HCT116 (cell line): Measurements from ENCODE around the gene MSH2. TPM values are rescaled to one million over a fixed set of nuclear protein-coding genes. Genes with fewer than 3 reads are reported as not detected.

Experiments
- ATAC-seq: fragments of 200-7000 bp; cut with Tn5 transposase; 2 replicates; pipeline ENCODE4 v1.9.1; 2020; ENCODE audit warnings: mild to moderate bottlenecking, moderate library complexity
- BruUV-seq: library from RNA; stranded (reverse); fragments of 400-500 nt; replicated peaks from 2 replicates; lab custom pipeline; 2021; lab: Mats Ljungman, UMichigan
- CTCF ChIA-PET: fragments of 300-600 bp; sonication (Branson Sonifier 250); formaldehyde crosslinking; loops from one replicate; lab custom pipeline; 2021; ENCODE audit warnings: antibody characterized with exemption; lab: Charles Lee
- POLR2A ChIA-PET: fragments of 300-600, 350-600 bp; sonication (Branson Sonifier 250); formaldehyde crosslinking; loops from one replicate; lab custom pipeline; 2021; ENCODE audit warnings: antibody characterized with exemption; lab: Charles Lee
- RAD21 ChIA-PET, 2 experiments: fragments of 300-600 bp; sonication (Branson Sonifier 250); formaldehyde crosslinking; loops; one replicate each; lab custom pipeline; 2023; ENCODE audit warnings: low total read pairs in 2 of 2; ENCODE audit not compliant: uncharacterized antibody in 2 of 2, unreplicated experiment in 2 of 2, low non-redundant PET in 1 of 2; lab: Charles Lee
- DNase-seq: peaks from one replicate; pipeline ENCODE4 v3.0.0-alpha.2; 2010; ENCODE audit warnings: low read depth, low spot score
- H2AFZ ChIP-seq: fragments of 200-600 bp; shearing (Covaris generic), sonication (generic); 2 replicates; pipeline ENCODE4 v1.6.1; 2017; ENCODE audit warnings: low read depth, mixed run types, mixed read lengths, antibody characterized with exemption, low read length; ENCODE audit not compliant: poor library complexity, severe bottlenecking
- H3K27ac ChIP-seq: 2 replicates; pipeline ENCODE4 v1.5.1; 2012; ENCODE audit warnings: low read depth, low read length
- H3K27me3 ChIP-seq: fragments of 200-600 bp; sonication (generic); 2 replicates; pipeline ENCODE4 v1.6.1; 2016; ENCODE audit warnings: mixed run types, low read length, mixed read lengths; ENCODE audit not compliant: insufficient read depth
- H3K36me3 ChIP-seq, 2 experiments: fragments of 200-500 bp in 1 of 2; fragments of 200-600 bp in 1 of 2; sonication (Bioruptor generic) in 1 of 2; sonication (generic) in 1 of 2; 2 replicates each; pipeline versions ENCODE4 v1.5.1 to v1.6.1; 2014 to 2016; ENCODE audit warnings: low read length in 2 of 2, inconsistent platforms in 1 of 2, mixed read lengths in 1 of 2, mixed run types in 1 of 2; ENCODE audit not compliant: insufficient read depth in 2 of 2, control insufficient read depth in 1 of 2
- H3K4me1 ChIP-seq, 2 experiments: fragments of 200-600 bp in 1 of 2; sonication (generic) in 1 of 2; 2 replicates each; pipeline versions ENCODE4 v1.5.1 to v1.6.1; 2012 to 2017; ENCODE audit warnings: low read length in 2 of 2, inconsistent platforms in 1 of 2, mild to moderate bottlenecking in 1 of 2, mixed read lengths in 1 of 2, mixed run types in 1 of 2, moderate library complexity in 1 of 2; ENCODE audit not compliant: insufficient read depth in 2 of 2, control insufficient read depth in 1 of 2
- H3K4me2 ChIP-seq: fragments of 200-600 bp; sonication (generic); 2 replicates; pipeline ENCODE4 v1.6.1; 2017; ENCODE audit warnings: mixed run types, low read length, mixed read lengths
- H3K4me3 ChIP-seq, 2 experiments: fragments of 200-600 bp in 1 of 2; sonication (generic) in 1 of 2; replicated peaks in 1 of 2; 2 replicates each; pipeline ENCODE4 v1.5.1; 2011 to 2016; ENCODE audit warnings: low read length in 2 of 2, control low read depth in 1 of 2, low read depth in 1 of 2, mild to moderate bottlenecking in 1 of 2, mixed read lengths in 1 of 2, mixed run types in 1 of 2
- H3K79me2 ChIP-seq: fragments of 200-600 bp; sonication (generic); 2 replicates; pipeline ENCODE4 v1.6.1; 2017; ENCODE audit warnings: mild to moderate bottlenecking, mixed run types, low read length, moderate library complexity, mixed read lengths; ENCODE audit not compliant: insufficient read depth
- H3K9ac ChIP-seq: fragments of 200-600 bp; sonication (generic); 2 replicates; pipeline ENCODE4 v1.6.1; 2016; ENCODE audit warnings: low read length, mixed read lengths
- H3K9me2 ChIP-seq: fragments of 200-600 bp; sonication (generic), shearing (Covaris generic); 2 replicates; pipeline ENCODE4 v1.6.1; 2017; ENCODE audit warnings: mixed run types, mild to moderate bottlenecking, moderate library complexity; ENCODE audit not compliant: insufficient read depth
- H3K9me3 ChIP-seq, 2 experiments: fragments of 200-500 bp in 1 of 2; fragments of 200-600 bp in 1 of 2; sonication (Bioruptor generic) in 1 of 2; sonication (generic) in 1 of 2; 2 replicates each; pipeline ENCODE4 v1.6.1; 2014 to 2017; ENCODE audit warnings: low read length in 2 of 2, mixed read lengths in 2 of 2, inconsistent platforms in 1 of 2, low read depth in 1 of 2, mild to moderate bottlenecking in 1 of 2, mixed run types in 1 of 2, moderate library complexity in 1 of 2; ENCODE audit not compliant: control insufficient read depth in 1 of 2, insufficient read depth in 1 of 2
- H4K20me1 ChIP-seq: fragments of 200-600 bp; sonication (generic), shearing (Covaris generic); 2 replicates; pipeline ENCODE4 v1.6.1; 2017; ENCODE audit warnings: mixed run types, mild to moderate bottlenecking, moderate library complexity; ENCODE audit not compliant: insufficient read depth
- CBX3 ChIP-seq: IDR thresholded peaks from 2 replicates; pipeline ENCODE4 v1.6.1; 2012; ENCODE audit warnings: low read depth
- EGR1 ChIP-seq: IDR thresholded peaks from 2 replicates; pipeline ENCODE4 v1.6.1; 2012; ENCODE audit warnings: low read depth
- EZH2phosphoT487 ChIP-seq: fragments of 200-600 bp; IDR thresholded peaks from 2 replicates; pipeline ENCODE4 v1.6.1; 2018; ENCODE audit warnings: antibody characterized with exemption, borderline replicate concordance
- FOSL1 ChIP-seq: IDR thresholded peaks from 2 replicates; pipeline ENCODE4 v1.6.1; 2012; ENCODE audit warnings: low read depth
- POLR2A ChIP-seq: IDR thresholded peaks from 2 replicates; pipeline ENCODE4 v1.7.0; 2011; ENCODE audit warnings: borderline replicate concordance; ENCODE audit not compliant: insufficient read depth, insufficient read length; ENCODE audit errors: extremely low read depth
- POLR2AphosphoS5 ChIP-seq: IDR thresholded peaks from 2 replicates; pipeline ENCODE4 v1.6.1; 2011; ENCODE audit warnings: mild to moderate bottlenecking, low read depth, low read length, moderate library complexity
- RAD21 ChIP-seq: IDR thresholded peaks from 2 replicates; pipeline ENCODE4 v1.6.1; 2012; ENCODE audit warnings: low read depth, mild to moderate bottlenecking
- SIN3A ChIP-seq: IDR thresholded peaks from 2 replicates; pipeline ENCODE4 v1.6.1; 2012; ENCODE audit warnings: low read depth
- SP1 ChIP-seq: IDR thresholded peaks from 2 replicates; pipeline ENCODE4 v1.6.1; 2012; ENCODE audit warnings: low read depth
- TCF7L2 ChIP-seq: IDR thresholded peaks from 2 replicates; pipeline ENCODE4 v1.7.0; 2011; ENCODE audit warnings: borderline replicate concordance, inconsistent platforms; ENCODE audit not compliant: insufficient read depth, insufficient read length; ENCODE audit errors: extremely low read depth
- YY1 ChIP-seq: IDR thresholded peaks from 2 replicates; pipeline ENCODE4 v1.6.1; 2011; ENCODE audit warnings: low read length, low read depth, moderate library complexity, mild to moderate bottlenecking; ENCODE audit not compliant: insufficient replicate concordance; ENCODE audit errors: extremely low read depth
- ZFX ChIP-seq: fragments of 450-650 bp; IDR thresholded peaks from 2 replicates; pipeline ENCODE4 v1.6.1; 2017
- ZNF274 ChIP-seq: fragments of 200-500 bp; sonication (Bioruptor generic); IDR thresholded peaks from 2 replicates; pipeline ENCODE4 v1.6.1; 2014; ENCODE audit warnings: mild to moderate bottlenecking, low read depth, low read length, inconsistent platforms
- intact Hi-C: fragments of 100-400 bp; cut with micrococcal nuclease; formaldehyde crosslinking; loops from 2 replicates; pipeline ENCODE4 v1.10.0; 2022
- total RNA-seq: library from RNA; stranded (reverse); gene quantifications from one replicate; pipeline ENCODE4 v1.2.1, GENCODE V29; 2021; ENCODE audit not compliant: unreplicated experiment
- TF ChIP-seq, protein P1 (sequence below): IDR thresholded peaks from 2 replicates; pipeline ENCODE4 v1.6.1; 2012; ENCODE audit warnings: low read depth

MSH2 gene
- total RNA-seq, 1 experiment from 2014 or later, result 54.9 TPM

DNA sequence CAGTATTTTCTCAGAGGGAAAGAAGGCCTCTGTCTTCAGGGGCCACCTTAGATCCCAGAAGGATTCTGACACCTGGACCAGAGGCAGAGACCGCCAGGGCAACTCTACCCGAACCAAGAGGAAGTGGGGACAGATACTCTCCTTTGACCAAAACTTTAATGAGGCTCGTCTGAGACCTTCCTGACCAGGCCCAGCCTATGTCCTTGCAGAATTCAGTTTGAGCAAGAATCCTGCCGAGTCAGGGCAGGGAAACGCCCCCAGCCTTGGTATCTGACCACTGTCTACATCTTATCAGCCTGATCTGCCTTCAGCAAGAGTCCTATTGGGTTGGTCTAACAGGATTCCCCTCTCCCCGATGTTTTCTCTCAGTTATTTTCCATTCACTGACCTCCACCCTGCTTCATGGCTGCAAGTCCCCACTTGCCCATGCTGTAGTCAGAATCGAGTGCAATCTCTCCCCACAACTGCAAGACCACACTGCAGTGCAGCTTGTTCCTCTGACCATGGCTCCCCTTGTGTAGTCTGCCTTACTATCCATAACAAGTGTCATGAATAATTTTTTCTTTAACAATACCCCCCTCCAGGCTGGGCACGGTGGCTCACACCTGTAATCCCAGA lies 95.0 kb downstream of the MSH2 start:
- Histone ChIP-seq H3K4me3 (no peak overlapping the region), H4K20me1 (no peaks in the 10 kb centered on the region), H3K9me2 (no peaks in the 10 kb centered on the region), H3K27me3 (no peaks in the 10 kb centered on the region), H3K79me2 (no peaks in the 10 kb centered on the region), H3K4me2 (no peak overlapping the region), H3K4me1 (no peaks in the 10 kb centered on the region), H3K36me3 (no peaks in the 10 kb centered on the region), H3K27ac (no peak overlapping the region), H3K9ac (no peak overlapping the region), H2AFZ (no peak overlapping the region), H3K9me3 (peaks cover 12 to 15% of the 10 kb centered on the region in 2 experiments; a peak in 3 of 4 replicates)
- DNase-seq, result no peak
- POLR2A ChIA-PET, result no interaction called here
- TF ChIP-seq SIN3A (no peak), POLR2AphosphoS5 (no peak), POLR2A (no peak), YY1 (no peak), EGR1 (no peak), FOSL1 (no peak), TCF7L2 (no peak), SP1 (no peak), RAD21 (no peak), ZFX (no peak), CBX3 (no peak), EZH2phosphoT487 (no peak), ZNF274 (no peak)
- TF ChIP-seq, protein P1, sequence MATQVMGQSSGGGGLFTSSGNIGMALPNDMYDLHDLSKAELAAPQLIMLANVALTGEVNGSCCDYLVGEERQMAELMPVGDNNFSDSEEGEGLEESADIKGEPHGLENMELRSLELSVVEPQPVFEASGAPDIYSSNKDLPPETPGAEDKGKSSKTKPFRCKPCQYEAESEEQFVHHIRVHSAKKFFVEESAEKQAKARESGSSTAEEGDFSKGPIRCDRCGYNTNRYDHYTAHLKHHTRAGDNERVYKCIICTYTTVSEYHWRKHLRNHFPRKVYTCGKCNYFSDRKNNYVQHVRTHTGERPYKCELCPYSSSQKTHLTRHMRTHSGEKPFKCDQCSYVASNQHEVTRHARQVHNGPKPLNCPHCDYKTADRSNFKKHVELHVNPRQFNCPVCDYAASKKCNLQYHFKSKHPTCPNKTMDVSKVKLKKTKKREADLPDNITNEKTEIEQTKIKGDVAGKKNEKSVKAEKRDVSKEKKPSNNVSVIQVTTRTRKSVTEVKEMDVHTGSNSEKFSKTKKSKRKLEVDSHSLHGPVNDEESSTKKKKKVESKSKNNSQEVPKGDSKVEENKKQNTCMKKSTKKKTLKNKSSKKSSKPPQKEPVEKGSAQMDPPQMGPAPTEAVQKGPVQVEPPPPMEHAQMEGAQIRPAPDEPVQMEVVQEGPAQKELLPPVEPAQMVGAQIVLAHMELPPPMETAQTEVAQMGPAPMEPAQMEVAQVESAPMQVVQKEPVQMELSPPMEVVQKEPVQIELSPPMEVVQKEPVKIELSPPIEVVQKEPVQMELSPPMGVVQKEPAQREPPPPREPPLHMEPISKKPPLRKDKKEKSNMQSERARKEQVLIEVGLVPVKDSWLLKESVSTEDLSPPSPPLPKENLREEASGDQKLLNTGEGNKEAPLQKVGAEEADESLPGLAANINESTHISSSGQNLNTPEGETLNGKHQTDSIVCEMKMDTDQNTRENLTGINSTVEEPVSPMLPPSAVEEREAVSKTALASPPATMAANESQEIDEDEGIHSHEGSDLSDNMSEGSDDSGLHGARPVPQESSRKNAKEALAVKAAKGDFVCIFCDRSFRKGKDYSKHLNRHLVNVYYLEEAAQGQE, result no peak
- intact Hi-C loops, result no loop called here
- RAD21 ChIA-PET, result no interaction called here
- no TSS peak for BruUV-seq
- no peak for ATAC-seq
- CTCF ChIA-PET, result no interaction called here
